Ascending aorta (tissue), 2 donors: ENCODE measurements around the gene BCL11A. TPM values are rescaled to one million over a fixed set of nuclear protein-coding genes. Genes with fewer than 3 reads are reported as not detected.

Experiments
- DNase-seq, 2 donors: peaks; one replicate each; pipeline ENCODE4 v3.0.0-alpha.2; 2019; ENCODE audit warnings: low spot score in 2 of 2
- H3K27ac ChIP-seq, 2 donors: fragments of 200-600 bp; sonication (generic); one replicate each; pipeline ENCODE4 v1.5.1; 2016 to 2017; ENCODE audit warnings: mild to moderate bottlenecking in 1 of 2
- H3K27me3 ChIP-seq: fragments of 200-600 bp; sonication (generic); one replicate; pipeline ENCODE4 v1.5.1; 2017
- H3K36me3 ChIP-seq, 2 donors: fragments of 200-600 bp; sonication (generic); one replicate each; pipeline ENCODE4 v1.5.1; 2016
- H3K4me1 ChIP-seq, 2 donors: fragments of 200-600 bp; sonication (generic); one replicate each; pipeline ENCODE4 v1.5.1; 2016 to 2017; ENCODE audit warnings: mild to moderate bottlenecking in 1 of 2
- H3K4me3 ChIP-seq, 2 donors: fragments of 200-600 bp; sonication (generic); one replicate each; pipeline ENCODE4 v1.5.1; 2016 to 2017; ENCODE audit warnings: mild to moderate bottlenecking in 1 of 2
- H3K9me3 ChIP-seq, 2 donors: fragments of 200-600 bp; sonication (generic); one replicate each; pipeline ENCODE4 v1.5.1; 2016
- intact Hi-C: fragments of 100-400 bp; cut with DNase I; formaldehyde crosslinking; loops from one replicate; pipeline ENCODE4 v1.15.1; 2023
- total RNA-seq: library from RNA; depleted of rRNA; stranded (reverse); fragments of >200 nt; gene quantifications from one replicate; pipeline ENCODE4 v1.1.0, GENCODE V29; 2016
- TF ChIP-seq, protein P1 (sequence below), 3 experiments: fragments of 200-600 bp in 2 of 3; fragments of 450-650 bp in 1 of 3; sonication (generic) in 2 of 3; IDR thresholded peaks; one replicate each; pipeline ENCODE4 v1.5.1; 2016 to 2019; ENCODE audit warnings: antibody characterized with exemption in 3 of 3, mild to moderate bottlenecking in 1 of 3, moderate library complexity in 1 of 3

Gene BCL11A
- total RNA-seq, 1 donor from 2014 or later, result 0.11 TPM

DNA sequence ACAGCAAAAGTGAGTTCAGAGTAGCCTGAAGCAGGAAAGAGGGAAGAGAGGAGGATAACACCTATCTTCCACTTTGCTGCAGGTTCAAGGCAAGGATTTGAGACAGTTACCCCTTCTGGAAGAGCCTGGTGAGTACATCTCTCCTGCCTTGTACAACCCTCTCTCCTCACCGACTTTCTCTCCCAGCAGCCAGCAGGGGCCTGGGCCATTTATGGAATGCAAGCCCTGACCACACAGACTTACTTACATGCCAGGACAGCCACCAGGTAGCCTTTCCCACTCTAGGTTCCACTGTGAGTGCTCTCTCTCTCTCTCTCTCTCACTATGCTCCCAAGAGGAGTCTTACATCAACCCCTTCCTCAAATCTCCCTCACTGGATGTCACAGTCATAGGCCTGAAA is 57.0 kb downstream of the BCL11A start:
- no peak for DNase-seq
- no peaks in the 10 kb centered on the region for H3K9me3 ChIP-seq
- no peaks in the 10 kb centered on the region for H3K27me3 ChIP-seq
- no peaks in the 10 kb centered on the region for H3K36me3 ChIP-seq
- H3K4me1 ChIP-seq, result no peaks in the 10 kb centered on the region
- no peak overlapping the region for H3K27ac ChIP-seq
- no peak overlapping the region for H3K4me3 ChIP-seq
- TF ChIP-seq, protein P1, sequence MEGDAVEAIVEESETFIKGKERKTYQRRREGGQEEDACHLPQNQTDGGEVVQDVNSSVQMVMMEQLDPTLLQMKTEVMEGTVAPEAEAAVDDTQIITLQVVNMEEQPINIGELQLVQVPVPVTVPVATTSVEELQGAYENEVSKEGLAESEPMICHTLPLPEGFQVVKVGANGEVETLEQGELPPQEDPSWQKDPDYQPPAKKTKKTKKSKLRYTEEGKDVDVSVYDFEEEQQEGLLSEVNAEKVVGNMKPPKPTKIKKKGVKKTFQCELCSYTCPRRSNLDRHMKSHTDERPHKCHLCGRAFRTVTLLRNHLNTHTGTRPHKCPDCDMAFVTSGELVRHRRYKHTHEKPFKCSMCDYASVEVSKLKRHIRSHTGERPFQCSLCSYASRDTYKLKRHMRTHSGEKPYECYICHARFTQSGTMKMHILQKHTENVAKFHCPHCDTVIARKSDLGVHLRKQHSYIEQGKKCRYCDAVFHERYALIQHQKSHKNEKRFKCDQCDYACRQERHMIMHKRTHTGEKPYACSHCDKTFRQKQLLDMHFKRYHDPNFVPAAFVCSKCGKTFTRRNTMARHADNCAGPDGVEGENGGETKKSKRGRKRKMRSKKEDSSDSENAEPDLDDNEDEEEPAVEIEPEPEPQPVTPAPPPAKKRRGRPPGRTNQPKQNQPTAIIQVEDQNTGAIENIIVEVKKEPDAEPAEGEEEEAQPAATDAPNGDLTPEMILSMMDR (IDR thresholded peaks at IDR 0.05), result no peak
- intact Hi-C loops, result no loop called here

DNA sequence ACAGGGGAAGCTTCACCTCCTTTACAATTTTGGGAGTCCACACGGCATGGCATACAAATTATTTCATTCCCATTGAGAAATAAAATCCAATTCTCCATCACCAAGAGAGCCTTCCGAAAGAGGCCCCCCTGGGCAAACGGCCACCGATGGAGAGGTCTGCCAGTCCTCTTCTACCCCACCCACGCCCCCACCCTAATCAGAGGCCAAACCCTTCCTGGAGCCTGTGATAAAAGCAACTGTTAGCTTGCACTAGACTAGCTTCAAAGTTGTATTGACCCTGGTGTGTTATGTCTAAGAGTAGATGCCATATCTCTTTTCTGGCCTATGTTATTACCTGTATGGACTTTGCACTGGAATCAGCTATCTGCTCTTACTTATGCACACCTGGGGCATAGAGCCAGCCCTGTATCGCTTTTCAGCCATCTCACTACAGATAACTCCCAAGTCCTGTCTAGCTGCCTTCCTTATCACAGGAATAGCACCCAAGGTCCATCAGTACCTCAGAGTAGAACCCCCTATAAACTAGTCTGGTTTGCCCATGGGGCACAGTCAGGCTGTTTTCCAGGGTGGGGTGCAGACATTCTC is 58.3 kb downstream of the BCL11A start:
- intact Hi-C loops, result no loop called here
- no peaks in the 10 kb centered on the region for H3K4me1 ChIP-seq

DNA sequence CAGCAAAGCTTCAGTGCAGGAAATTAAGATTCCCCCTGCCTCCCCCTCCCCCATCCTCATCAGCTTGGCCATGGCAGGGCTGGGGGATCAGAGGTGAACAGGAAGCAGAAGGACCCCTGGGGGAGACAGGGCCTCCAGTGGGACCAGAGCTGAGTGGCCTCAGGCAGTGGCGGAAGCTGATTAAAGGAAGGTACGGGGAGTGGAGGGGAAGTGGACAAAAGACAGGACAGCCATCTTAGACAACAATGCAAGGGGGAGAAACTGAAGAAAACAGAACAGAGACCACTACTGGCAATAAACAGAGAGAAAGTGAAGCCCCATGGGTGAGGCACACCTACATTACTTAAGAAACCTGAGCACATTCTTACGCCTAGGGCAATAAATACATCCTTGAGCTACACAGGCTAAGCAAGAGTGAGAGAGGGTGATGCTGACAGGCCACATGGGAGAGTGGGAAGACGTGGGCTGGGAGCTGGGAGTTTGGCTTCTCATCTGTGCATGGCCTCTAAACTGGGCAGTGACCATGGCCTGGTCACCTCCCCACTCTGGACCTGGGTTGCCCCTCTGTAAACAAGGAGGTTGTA is 59.6 kb downstream of the BCL11A start:
- TF ChIP-seq, protein P1 (IDR thresholded peaks at IDR 0.05), result no peak
- no peaks in the 10 kb centered on the region for H3K9me3 ChIP-seq
- intact Hi-C loops, result no loop called here
- DNase-seq, result no peak
- H3K4me1 ChIP-seq, result no peaks in the 10 kb centered on the region
- no peak overlapping the region for H3K27ac ChIP-seq
- no peak overlapping the region for H3K4me3 ChIP-seq
- H3K36me3 ChIP-seq, result no peaks in the 10 kb centered on the region
- no peaks in the 10 kb centered on the region for H3K27me3 ChIP-seq

More for the DNA sequence above, 58.3 kb downstream of the BCL11A start:
- no peaks in the 10 kb centered on the region for H3K36me3 ChIP-seq
- TF ChIP-seq, protein P1 (IDR thresholded peaks at IDR 0.05), result no peak
- H3K9me3 ChIP-seq, result no peaks in the 10 kb centered on the region
- H3K27me3 ChIP-seq, result no peaks in the 10 kb centered on the region
- H3K27ac ChIP-seq, result no peak overlapping the region
- no peak for DNase-seq
- H3K4me3 ChIP-seq, result no peak overlapping the region

DNA sequence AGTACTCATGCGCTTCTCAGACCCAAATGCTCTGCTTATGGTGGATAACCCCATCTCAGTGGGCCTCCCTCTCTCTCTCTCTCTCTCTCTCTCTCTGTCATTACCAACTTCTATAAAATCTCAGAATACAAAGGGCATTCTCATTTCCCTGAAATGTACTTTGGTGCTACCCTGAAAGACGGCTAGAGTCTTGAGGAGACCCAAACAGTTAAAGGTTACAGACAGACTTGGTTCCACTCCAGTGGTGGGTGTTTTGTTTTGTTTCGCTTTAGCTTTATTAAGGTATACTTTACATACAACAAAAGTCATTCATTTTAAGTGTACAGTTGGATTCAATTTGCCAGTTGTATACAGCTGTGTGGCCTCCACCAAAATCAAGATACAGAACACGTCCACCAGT is 60.9 kb downstream of the BCL11A start:
- no peak overlapping the region for H3K27ac ChIP-seq
- no peak for DNase-seq
- no peaks in the 10 kb centered on the region for H3K9me3 ChIP-seq
- no peaks in the 10 kb centered on the region for H3K4me1 ChIP-seq
- H3K27me3 ChIP-seq, result no peaks in the 10 kb centered on the region
- intact Hi-C loops, result no loop called here
- no peaks in the 10 kb centered on the region for H3K36me3 ChIP-seq
- no peak overlapping the region for H3K4me3 ChIP-seq
- TF ChIP-seq, protein P1 (IDR thresholded peaks at IDR 0.05), result no peak

DNA sequence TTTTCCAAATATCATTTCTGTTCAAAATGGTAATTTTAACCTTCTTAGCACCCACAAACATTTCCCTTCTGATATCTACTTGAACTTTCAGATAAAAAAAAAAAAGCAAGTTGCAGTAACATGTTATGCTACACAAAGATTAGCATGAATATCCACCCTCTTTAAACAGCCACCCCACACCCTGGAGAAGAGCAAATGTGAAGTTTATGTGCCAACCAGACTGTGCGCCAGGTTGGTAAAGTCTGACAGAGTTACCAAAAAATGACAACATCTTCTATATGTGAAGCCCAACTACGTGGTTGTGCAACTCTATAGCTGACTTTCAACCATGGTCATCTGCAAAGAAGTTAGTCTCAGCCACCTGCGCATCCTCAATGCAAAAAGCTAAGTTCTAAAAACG is 62.6 kb downstream of the BCL11A start:
- Histone ChIP-seq H3K27ac (no peak overlapping the region), H3K4me3 (no peak overlapping the region), H3K27me3 (no peaks in the 10 kb centered on the region), H3K9me3 (no peaks in the 10 kb centered on the region), H3K4me1 (no peaks in the 10 kb centered on the region), H3K36me3 (no peaks in the 10 kb centered on the region)
- no peak for DNase-seq
- TF ChIP-seq, protein P1 (IDR thresholded peaks at IDR 0.05), result no peak
- intact Hi-C loops, result no loop called here
